ENCODE data around the gene ZNF341.

ZNF341 gene

GRCh38 chr20:33703498-33704137, 28.2 kb upstream of the ZNF341 start:
- no peak for DNase-seq

- no peak for DNase-seq
Observed at GRCh38 chr20:33704197-33704924, 27.4 kb upstream of the ZNF341 start.

GRCh38 chr20:33707668-33708067, 24.1 kb upstream of the ZNF341 start:
- DNase-seq, result no peak

GRCh38 chr20:33709398-33709797, 22.4 kb upstream of the ZNF341 start:
- DNase-seq, result no peak

GRCh38 chr20:33709905-33710541, 21.8 kb upstream of the ZNF341 start:
- no peak for DNase-seq

GRCh38 chr20:33710681-33711445, 20.9 kb upstream of the ZNF341 start:
- DNase-seq, result no peak

- DNase-seq, result no peak
Observed at GRCh38 chr20:33711446-33711738, 20.4 kb upstream of the ZNF341 start.

GRCh38 chr20:33713865-33714367, 17.9 kb upstream of the ZNF341 start:
- no peak for DNase-seq

GRCh38 chr20:33716498-33716897, 15.3 kb upstream of the ZNF341 start:
- DNase-seq, result no peak

GRCh38 chr20:33719277-33719988, 12.4 kb upstream of the ZNF341 start:
- DNase-seq, result no peak

GRCh38 chr20:33719989-33720709, 11.6 kb upstream of the ZNF341 start, which contains the start of gene PXMP4:
PXMP4 (minus strand) TSS chr20:33720310; CDS start chr20:33720207, 103 bp downstream.
- DNase-seq, result peak; percentile 95

GRCh38 chr20:33721391-33722140, 10.2 kb upstream of the ZNF341 start:
- DNase-seq, result no peak

GRCh38 chr20:33724439-33725094, 7.2 kb upstream of the ZNF341 start:
- no peak for DNase-seq

GRCh38 chr20:33725607-33726264, 6.1 kb upstream of the ZNF341 start:
- no peak for DNase-seq

- no peak for DNase-seq
Observed at GRCh38 chr20:33727115-33727479, 4.7 kb upstream of the ZNF341 start.

GRCh38 chr20:33727806-33728205, 4.0 kb upstream of the ZNF341 start:
- no peak for DNase-seq

GRCh38 chr20:33728463-33728862, 3.3 kb upstream of the ZNF341 start:
- DNase-seq, result no peak

GRCh38 chr20:33729101-33729500, 2.7 kb upstream of the ZNF341 start:
- no peak for DNase-seq

GRCh38 chr20:33730946-33731692, 677 bp upstream of the ZNF341 start:
- no peak for DNase-seq
